LNCaP clone FGC (cell line): ENCODE data around the gene MRTFA.

Experiments
- DNase-seq: peaks from one replicate; pipeline ENCODE4 v3.0.0-alpha.2; 2011; ENCODE audit warnings: low read depth
- H3K4me3 ChIP-seq: 2 replicates; pipeline ENCODE4 v1.5.1; 2011; ENCODE audit warnings: mild to moderate bottlenecking, low read depth, low read length, control low read depth
- CTCF ChIP-seq: IDR thresholded peaks from 2 replicates; pipeline ENCODE4 v1.5.1; 2012; ENCODE audit warnings: mild to moderate bottlenecking; ENCODE audit not compliant: control insufficient read depth, insufficient read depth; ENCODE audit errors: extremely low read depth

Gene MRTFA

GRCh38 chr22:40648386-40648785 lies 11.9 kb upstream of the MRTFA start:
- no peak for DNase-seq
- H3K4me3 ChIP-seq: no peak overlapping the region
- TF ChIP-seq CTCF: no peak

- no peak overlapping the region for H3K4me3 ChIP-seq
- no peak for DNase-seq
- no peak for TF ChIP-seq CTCF
Measured at GRCh38 chr22:40645579-40646197, 9.2 kb upstream of the MRTFA start.

- DNase-seq: no peak
- no peak overlapping the region for H3K4me3 ChIP-seq
- no peak for TF ChIP-seq CTCF
Measured at GRCh38 chr22:40642316-40642715, 5.8 kb upstream of the MRTFA start.

GRCh38 chr22:40641269-40641668 lies 4.8 kb upstream of the MRTFA start:
- no peak for DNase-seq
- no peak for TF ChIP-seq CTCF
- H3K4me3 ChIP-seq: no peak overlapping the region

- no peak overlapping the region for H3K4me3 ChIP-seq
- TF ChIP-seq CTCF: no peak
- no peak for DNase-seq
Measured at GRCh38 chr22:40638261-40638660, 1.7 kb upstream of the MRTFA start.

- H3K4me3 ChIP-seq: peak overlapping the region; percentile 80
- DNase-seq: no peak
- TF ChIP-seq CTCF: no peak
Measured at GRCh38 chr22:40637183-40638150, 948 bp upstream of the MRTFA start.
